Kidney (tissue), 14 donors: ENCODE results near the gene ARHGDIA. TPM values are rescaled to one million over a fixed set of nuclear protein-coding genes. Genes with fewer than 3 reads are reported as not detected.

ENCODE experiments used
- DNase-seq, 5 donors: peaks; one replicate each; pipeline ENCODE4 v3.0.0-alpha.2; 2013 to 2020
- FAIRE-seq: peaks from 2 replicates; lab custom pipeline; 2012; peaks lifted over from hg19 to GRCh38; lab: Jason Lieb, UNC
- H3K27ac ChIP-seq, 2 donors: one replicate each; pipeline ENCODE4 v1.7.0; 2013; ENCODE audit warnings: low read depth in 2 of 2, low read length in 2 of 2, inconsistent platforms in 1 of 2
- H3K27me3 ChIP-seq: one replicate; pipeline ENCODE4 v1.7.1; 2013; ENCODE audit warnings: low read length, inconsistent platforms; ENCODE audit not compliant: control insufficient read depth, insufficient read depth
- H3K36me3 ChIP-seq, 3 donors: one replicate each; pipeline versions ENCODE4 v1.7.0 to v1.7.1; 2013; ENCODE audit warnings: low read length in 3 of 3, control low read depth in 1 of 3, inconsistent platforms in 1 of 3; ENCODE audit not compliant: insufficient read depth in 3 of 3, control insufficient read depth in 2 of 3
- H3K4me1 ChIP-seq, 3 donors: one replicate each; pipeline versions ENCODE4 v1.7.0 to v1.7.1; 2013; ENCODE audit warnings: low read length in 3 of 3, inconsistent platforms in 1 of 3, low read depth in 1 of 3; ENCODE audit not compliant: control insufficient read depth in 2 of 3, insufficient read depth in 2 of 3
- H3K4me3 ChIP-seq, 3 donors: one replicate each; pipeline versions ENCODE4 v1.7.0 to v1.8.1; 2013; ENCODE audit warnings: low read length in 3 of 3, control low read depth in 1 of 3, inconsistent platforms in 1 of 3
- H3K9ac ChIP-seq, 3 donors: one replicate each; pipeline versions ENCODE4 v1.7.0 to v1.7.1; 2013; ENCODE audit warnings: low read length in 3 of 3, control low read depth in 1 of 3, inconsistent platforms in 1 of 3
- H3K9me3 ChIP-seq, 3 donors: one replicate each; pipeline versions ENCODE4 v1.7.0 to v1.7.1; 2013; ENCODE audit warnings: low read length in 3 of 3, control low read depth in 1 of 3, inconsistent platforms in 1 of 3; ENCODE audit not compliant: control insufficient read depth in 2 of 3, insufficient read depth in 1 of 3
- intact Hi-C: fragments of 100-400 bp; cut with DNase I; formaldehyde crosslinking; loops from one replicate; pipeline ENCODE4 v1.11.1; 2022
- polyA plus RNA-seq: library from polyadenylated mRNA; stranded (reverse); fragments of 350-450 nt; fragmentation: Illumina TruSeq; extraction: RNeasy Lipid Tissue Mini Kit (QIAGEN cat#74804); gene quantifications from one replicate; pipeline ENCODE4 v1.2.3, GENCODE V29; 2014; ENCODE audit warnings: low read depth, low replicate concordance; ENCODE audit not compliant: insufficient read depth
- total RNA-seq: library from RNA; stranded (reverse); fragmentation: NEBNext Ultra II Directional; extraction: Animal tissue kit (Norgen Biotek cat#: 25700); gene quantifications from one replicate; pipeline ENCODE4 v1.2.1, GENCODE V29; 2021
- TF ChIP-seq, protein P1 (sequence below): IDR thresholded peaks from 3 replicates; pipeline ENCODE4 v1.5.1; 2012; ENCODE audit warnings: mild to moderate bottlenecking, moderate library complexity, borderline replicate concordance; ENCODE audit not compliant: insufficient read depth; ENCODE audit errors: extremely low read depth
- donor health status: control.
- donor health status: control.
- donor health status: control.
- donor health status: control.
- donor health status: control.
- donor health status: DM: yes; HTN: yes; CAD: no.
- donor health status: Normal renal cell carcinoma (clear cell type).

The ARHGDIA gene
- total and polyA plus RNA-seq, 2 donors from 2014 or later, result 424 to 453 TPM

DNA sequence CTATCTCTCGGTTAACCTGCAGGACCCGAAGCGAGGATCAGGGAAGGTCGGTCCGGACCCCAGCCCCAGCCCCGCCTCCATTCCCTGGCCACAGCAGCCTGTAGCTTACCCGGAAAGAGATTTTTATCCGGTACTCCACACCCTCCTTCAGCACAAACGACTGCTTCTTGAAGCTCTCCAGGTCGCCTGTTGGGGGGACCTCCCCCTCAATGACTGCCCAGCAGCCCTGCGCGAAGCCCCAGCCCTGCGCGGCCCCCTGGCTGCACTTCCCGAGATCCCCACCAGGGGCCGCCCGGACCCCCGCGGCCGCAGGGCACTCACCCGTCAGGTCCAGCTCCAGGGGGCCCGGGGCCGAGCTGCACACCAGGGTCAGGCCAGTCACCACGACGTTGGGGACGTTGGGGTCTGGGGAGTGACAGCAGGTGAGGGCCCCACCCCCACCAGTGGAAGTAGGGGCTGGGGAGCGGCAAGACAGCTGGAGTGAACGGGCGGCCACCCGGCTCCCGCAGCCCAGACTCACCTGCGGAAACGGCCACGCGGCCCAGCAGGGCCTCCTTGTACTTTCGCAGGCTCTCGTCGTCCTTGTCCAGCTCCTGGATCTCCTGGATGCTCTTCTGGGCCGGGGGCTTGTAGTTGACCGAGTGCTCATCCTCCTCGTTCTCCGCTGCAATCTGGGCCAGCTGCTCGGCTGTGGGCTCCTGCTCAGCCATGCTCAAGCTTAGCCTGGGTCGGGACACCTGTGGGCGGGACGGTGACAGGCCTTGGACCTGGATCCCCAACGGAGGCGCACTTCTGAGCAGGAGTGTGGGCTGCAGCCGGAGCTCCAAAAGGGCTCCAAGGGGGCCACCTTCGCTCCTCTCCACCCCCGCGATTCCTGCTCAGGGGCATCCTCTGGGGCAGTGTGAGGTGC, 1.7 kb downstream of the ARHGDIA start:
- peaks cover 0 to 10% (median 0%) of the 10 kb centered on the region in 3 donors for H3K36me3 ChIP-seq
- peaks cover 0 to 41% (median 35%) of the 10 kb centered on the region in 3 donors for H3K4me1 ChIP-seq

DNA sequence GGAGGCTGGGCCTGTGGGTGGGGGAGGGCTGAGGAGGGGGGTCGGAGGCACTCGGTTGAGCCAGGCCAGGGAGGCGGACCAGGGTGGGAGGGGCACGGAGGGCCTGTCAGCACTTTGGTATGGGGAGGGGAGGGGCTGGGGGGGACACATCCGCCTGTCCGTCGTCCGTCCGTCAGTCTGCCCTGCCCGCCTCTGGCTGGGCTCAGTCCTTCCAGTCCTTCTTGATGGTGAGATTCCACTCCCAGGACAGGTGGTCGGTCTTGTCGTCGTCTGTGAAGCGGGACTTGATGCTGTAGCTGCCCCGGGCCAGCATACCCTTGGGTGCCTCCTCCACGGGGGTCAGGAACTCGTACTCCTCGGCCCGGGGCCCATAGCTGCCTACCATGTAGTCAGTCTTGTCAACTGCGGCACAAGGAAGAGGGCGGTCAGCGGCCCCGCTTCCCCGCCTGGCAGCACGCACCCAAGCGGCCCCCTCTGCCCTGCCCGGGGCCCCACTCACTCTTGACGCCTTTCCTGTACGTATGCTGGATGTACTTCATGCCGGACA, 2.4 kb downstream of the ARHGDIA start:
- Histone ChIP-seq H3K36me3 (peaks cover 0 to 10% (median 0%) of the 10 kb centered on the region in 3 donors), H3K4me3 (no peak overlapping the region), H3K27me3 (no peaks in the 10 kb centered on the region), H3K9me3 (no peaks in the 10 kb centered on the region), H3K4me1 (peaks cover 0 to 41% (median 35%) of the 10 kb centered on the region in 3 donors), H3K27ac (peak overlapping the region in 1 of 2 donors; percentile 51), H3K9ac (no peak overlapping the region)
- no peak for FAIRE-seq
- intact Hi-C loops, result no loop called here
- TF ChIP-seq, protein P1, sequence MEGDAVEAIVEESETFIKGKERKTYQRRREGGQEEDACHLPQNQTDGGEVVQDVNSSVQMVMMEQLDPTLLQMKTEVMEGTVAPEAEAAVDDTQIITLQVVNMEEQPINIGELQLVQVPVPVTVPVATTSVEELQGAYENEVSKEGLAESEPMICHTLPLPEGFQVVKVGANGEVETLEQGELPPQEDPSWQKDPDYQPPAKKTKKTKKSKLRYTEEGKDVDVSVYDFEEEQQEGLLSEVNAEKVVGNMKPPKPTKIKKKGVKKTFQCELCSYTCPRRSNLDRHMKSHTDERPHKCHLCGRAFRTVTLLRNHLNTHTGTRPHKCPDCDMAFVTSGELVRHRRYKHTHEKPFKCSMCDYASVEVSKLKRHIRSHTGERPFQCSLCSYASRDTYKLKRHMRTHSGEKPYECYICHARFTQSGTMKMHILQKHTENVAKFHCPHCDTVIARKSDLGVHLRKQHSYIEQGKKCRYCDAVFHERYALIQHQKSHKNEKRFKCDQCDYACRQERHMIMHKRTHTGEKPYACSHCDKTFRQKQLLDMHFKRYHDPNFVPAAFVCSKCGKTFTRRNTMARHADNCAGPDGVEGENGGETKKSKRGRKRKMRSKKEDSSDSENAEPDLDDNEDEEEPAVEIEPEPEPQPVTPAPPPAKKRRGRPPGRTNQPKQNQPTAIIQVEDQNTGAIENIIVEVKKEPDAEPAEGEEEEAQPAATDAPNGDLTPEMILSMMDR, result no peak
- peak in 3 of 5 donors; percentile 26 to 88 (median 80) for DNase-seq

More for the DNA sequence above, 1.7 kb downstream of the ARHGDIA start:
- peak overlapping the region; percentile 33 to 65 for H3K27ac ChIP-seq
- H3K4me3 ChIP-seq, result peak overlapping the region in 1 of 3 donors; percentile 64
- TF ChIP-seq, protein P1, result peak; percentile 60
- intact Hi-C loops, result no loop called here
- H3K9ac ChIP-seq, result peak overlapping the region in 1 of 3 donors; percentile 77
- DNase-seq, result peak; percentile 62 to 87 (median 75)
- no peaks in the 10 kb centered on the region for H3K9me3 ChIP-seq
- no peaks in the 10 kb centered on the region for H3K27me3 ChIP-seq
- no peak for FAIRE-seq

DNA sequence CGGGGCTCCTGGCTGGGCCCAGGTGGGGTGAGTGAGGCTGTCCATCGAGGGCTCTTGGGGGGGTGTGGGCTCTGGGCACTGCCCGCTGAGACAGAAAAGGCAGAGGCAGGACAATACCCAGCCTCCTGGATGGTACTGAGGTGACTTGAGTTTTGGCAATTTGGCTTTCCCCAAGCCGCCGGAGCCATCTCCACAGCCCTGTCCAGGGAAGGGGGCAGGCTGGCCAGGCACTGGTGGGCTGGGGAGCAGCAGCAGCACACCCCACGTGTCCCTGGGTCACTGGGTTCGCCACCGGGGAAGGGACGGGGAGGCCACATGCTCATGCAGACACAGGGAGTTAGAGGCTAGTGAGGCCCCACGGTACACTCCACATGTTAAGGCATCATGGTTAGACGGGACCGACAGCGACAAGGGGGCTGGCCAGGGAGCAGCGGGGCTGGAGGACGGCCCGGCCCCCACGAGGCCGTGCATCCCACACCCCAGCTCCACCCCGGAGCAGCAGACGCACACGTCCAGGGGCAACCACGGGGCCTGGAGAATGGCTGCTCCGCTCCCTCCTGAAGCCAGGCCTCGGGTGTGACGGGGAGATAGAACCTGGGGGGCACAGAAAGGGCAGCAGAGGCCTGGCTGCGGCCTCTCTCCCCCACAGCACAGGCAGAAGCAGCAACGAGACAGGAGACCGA, 3.0 kb downstream of the ARHGDIA start:
- peak in 2 of 5 donors; percentile 65 to 77 for DNase-seq
- Histone ChIP-seq H3K9me3 (no peaks in the 10 kb centered on the region), H3K27me3 (no peaks in the 10 kb centered on the region), H3K36me3 (peaks cover 0 to 10% (median 0%) of the 10 kb centered on the region in 3 donors), H3K27ac (peak overlapping the region; percentile 51 to 56), H3K4me1 (peaks cover 0 to 44% (median 35%) of the 10 kb centered on the region in 3 donors), H3K4me3 (no peak overlapping the region), H3K9ac (no peak overlapping the region)
- intact Hi-C loops, result no loop called here
- FAIRE-seq, result no peak
- TF ChIP-seq, protein P1, result no peak
